NCI-H2029 treated with DMSO at 0.1 percent for 48 hours (cell line): Measurements from ENCODE around the gene INAVA.

ENCODE experiments used
- DNase-seq: peaks from one replicate; lab custom pipeline; 2025; lab: John Stamatoyannopoulos, UW

The INAVA gene

GRCh38 chr1:200877010-200877409 lies 17.7 kb upstream of the INAVA start:
- DNase-seq = no peak

- DNase-seq = no peak
These were observed 16.7 kb upstream of the INAVA start for GRCh38 chr1:200877839-200878551.

- no peak for DNase-seq
These were observed 14.5 kb upstream of the INAVA start for GRCh38 chr1:200880212-200880611.

- DNase-seq = no peak
These were observed 11.6 kb upstream of the INAVA start for GRCh38 chr1:200883118-200883517.

DNA sequence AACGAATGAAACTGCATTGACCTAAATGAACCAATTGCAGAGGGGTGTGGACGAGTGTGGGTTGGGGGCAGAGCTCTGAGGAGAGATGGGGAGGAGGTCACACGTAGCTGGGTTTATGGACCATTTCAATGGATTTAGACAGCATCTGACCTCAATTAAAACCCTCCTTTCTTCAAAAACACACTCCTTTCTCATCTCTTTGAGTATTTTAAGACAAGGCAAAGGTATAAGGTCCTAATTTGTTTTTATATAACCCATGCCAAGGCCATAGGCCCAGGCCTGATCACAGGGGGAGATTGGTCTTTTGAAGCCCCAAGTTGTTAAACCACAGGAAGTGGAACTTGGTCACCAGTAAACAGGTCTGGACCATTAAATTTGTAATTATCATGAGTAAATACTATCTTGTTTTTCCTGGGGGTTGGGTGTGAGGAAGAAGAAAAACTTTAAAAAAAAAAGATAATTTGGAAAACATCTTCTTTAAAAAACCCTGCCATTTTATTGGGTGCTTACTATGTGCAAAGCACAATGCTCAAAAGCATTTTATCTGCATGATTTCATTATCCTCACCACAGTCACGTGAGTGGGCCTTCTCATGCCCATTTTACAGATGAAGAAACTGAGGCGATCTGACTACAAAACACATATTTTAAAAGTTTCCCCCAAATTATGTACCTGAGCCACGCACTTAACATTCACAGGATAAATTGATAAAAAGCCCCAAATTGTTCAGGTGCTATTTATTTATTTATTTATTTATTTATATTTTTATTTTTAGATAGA lies 8.9 kb upstream of the INAVA start:
- DNase-seq = no peak

- no peak for DNase-seq
These were observed 8.1 kb upstream of the INAVA start for GRCh38 chr1:200886594-200886993.

GRCh38 chr1:200887036-200887435 lies 7.7 kb upstream of the INAVA start:
- no peak for DNase-seq

- no peak for DNase-seq
These were observed 6.8 kb upstream of the INAVA start for GRCh38 chr1:200887772-200888348.

DNA sequence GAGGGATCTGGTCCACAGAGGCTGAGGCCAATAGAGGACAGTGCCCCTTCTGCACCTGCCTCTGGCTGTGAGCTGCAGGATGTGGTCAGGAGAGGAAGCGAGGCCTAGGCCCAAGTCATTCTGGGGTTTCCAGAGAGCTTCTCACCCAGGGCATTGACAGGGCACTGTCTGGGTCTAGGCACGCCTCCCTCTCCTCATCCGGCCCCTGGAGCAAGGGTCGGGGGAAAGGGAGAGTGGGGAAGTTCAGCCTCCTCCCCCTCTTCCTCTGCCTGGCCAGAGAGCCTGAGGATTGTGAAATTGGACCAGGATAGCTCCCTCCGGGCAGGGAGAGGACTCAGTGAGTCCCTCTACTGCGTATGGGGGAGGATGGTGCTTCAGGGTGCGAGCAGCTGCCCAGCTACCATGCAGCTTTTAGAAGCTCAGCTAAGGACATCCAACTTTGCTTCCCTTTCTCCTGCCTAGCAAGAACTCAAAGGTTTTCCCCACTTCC lies 6.3 kb upstream of the INAVA start:
- DNase-seq = no peak

DNA sequence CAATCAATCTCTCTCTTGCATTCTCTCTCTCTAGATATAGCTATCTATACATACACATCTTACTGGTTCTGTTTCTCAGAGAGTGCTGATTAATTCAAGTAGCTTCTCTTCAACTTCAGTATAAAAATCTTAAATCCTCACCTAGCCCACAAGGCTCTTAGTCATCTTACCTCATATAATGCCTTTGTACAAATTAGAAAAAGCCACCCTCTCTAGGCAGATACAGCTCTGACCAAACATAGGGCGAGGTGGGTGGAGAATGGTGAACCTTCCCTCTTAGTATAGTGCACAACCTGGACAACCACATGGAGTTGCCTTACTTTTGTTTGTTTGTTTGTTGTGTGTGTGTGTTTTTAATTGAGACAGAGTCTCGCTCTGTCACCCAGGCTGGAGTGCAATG lies 5.1 kb upstream of the INAVA start:
- DNase-seq = no peak

DNA sequence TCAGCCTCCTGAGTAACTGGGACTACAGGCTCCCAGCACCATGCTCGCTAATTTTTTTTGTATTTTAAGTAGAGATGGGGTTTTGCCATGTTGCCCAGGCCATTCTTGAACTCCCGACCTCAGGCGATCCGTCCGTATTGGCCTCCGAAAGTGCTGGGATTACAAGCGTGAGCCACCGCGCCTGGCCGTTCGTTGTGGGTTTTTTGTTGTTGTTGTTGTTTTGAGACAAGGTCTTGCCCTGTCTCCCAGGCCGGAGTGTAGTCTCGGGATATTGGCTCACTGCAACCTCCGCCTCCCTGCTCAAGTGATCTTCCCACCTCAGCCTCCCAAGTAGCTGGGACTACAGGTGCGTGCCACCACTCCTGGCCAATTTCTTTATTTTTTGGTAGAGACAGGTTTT lies 4.7 kb upstream of the INAVA start:
- DNase-seq = no peak

DNA sequence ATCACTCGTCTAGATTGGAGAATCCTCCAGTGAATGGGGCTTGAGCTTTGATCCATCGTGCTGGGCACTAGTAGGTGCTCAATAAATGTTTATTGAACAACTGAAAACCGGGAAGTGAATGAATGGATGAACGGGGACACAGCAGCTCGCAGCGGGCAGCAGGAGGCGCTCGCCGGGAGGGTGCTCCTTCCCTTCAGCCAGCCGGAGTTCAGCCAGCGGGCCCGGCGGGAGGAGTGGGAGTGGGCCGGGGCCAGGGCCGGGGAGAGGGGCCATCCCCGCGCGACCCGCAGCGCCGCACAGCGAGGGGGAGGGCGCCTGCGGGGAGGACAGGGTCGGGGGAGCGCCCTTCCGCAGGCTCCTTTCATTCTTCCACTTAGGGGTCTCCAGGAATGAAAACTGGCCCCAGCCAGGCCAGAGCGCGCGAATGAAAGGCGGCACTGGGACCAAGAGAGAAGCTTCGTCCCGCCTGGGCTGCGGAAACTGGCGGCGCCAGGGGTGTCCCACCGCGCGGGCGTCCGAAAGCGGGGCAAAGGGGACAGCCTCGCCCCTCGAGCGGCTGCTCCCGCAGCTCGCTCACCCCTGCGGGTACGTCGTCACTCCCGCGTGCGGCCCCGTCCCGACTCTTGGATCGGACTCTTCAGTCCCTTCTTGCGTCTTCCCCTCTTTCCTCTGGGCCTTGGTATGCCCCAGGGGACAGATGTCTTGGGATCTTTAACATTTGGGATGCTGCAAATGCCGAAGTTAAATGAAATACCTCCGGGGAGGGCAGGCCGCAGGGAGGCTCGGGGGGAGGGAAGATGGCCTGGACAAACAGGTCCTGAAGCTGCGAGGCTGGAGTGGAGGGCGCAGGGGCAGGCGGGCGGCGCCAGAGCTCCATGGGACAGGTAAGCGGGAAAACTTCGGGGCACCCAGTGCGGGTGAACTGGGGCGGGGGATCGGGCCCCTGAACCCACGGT lies 3.6 kb upstream of the INAVA start:
- DNase-seq = no peak

- DNase-seq = no peak
These were observed 2.9 kb upstream of the INAVA start for GRCh38 chr1:200891774-200892157.

DNA sequence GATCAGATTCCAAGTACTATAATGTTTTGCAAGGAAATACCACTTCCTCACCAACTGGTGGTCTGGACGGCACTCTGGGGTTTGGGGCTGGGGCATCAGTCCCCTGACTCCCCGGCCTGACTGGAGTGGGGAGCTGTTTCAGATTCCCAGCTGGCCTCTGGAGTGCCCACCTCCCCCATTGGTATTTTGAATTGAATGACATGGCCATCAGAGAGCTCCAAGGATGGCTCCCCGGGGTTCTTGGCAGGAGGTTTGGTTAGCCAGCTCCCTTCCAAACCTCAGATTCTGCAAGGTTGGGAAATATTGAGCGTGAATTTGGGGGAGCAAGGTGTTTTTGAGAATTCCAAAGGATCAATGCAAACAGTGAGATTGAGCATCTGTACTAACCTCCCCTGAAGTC lies 2.2 kb upstream of the INAVA start:
- no peak for DNase-seq

DNA sequence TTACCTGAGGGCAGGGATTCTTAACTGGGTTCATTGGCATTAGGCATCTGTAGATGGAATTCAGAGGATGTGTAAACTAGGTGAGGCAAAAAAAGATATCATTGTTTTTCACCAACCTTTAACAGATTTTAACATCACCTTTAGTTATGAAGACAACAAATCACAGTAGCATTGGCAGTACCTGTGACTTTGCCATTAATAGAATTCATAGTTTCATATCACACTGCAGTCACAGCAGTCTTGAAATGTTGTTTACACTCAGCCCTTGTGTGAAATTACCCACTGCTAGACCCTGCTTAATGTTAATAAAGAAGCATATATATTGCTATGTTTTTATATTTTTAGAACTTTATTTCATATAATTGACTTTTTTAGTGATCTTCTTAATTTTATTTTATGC lies 1.7 kb upstream of the INAVA start:
- no peak for DNase-seq

DNA sequence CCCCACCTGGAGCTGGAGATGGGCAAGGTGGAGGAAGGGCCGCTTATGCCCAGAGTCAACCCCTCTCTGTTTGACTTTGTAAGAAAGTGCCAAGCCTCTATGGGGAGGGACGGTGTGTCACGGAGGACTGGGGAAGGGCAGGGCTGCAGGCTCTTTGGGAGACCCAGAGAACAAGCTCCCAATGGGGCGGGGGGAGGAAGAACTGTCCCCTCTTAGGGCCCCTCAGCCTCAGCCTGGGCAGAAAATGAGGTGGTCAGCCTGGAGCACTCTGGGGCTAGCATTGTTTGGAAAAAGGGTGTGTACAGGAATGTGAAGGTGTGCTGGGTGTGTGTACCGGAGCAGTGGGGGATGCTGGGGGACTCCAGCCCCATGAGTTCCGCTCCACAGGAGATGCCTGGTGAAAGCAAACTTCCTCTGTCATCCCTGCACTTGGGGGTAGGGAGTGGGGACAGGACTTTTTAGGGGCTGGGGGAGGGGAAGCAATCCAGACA lies 1.2 kb upstream of the INAVA start:
- DNase-seq = no peak

DNA sequence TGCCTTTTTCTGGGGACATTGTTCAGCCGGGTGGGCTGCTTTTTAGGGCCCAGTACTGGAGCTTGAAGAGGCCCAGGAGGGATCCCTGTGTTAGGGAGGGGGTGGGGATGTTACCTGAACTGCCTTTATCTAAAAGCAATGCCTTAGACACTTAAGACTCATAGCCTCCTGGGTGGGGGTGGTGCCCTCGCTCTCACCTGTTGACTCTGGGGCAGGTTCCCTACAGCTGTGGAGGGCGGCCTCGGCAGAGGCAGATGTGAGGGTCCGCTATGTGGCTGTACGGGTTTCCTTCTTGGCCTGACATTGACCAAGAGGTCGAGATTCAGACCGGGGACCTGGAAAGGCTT lies 716 bp downstream of the INAVA start:
- DNase-seq = no peak

DNA sequence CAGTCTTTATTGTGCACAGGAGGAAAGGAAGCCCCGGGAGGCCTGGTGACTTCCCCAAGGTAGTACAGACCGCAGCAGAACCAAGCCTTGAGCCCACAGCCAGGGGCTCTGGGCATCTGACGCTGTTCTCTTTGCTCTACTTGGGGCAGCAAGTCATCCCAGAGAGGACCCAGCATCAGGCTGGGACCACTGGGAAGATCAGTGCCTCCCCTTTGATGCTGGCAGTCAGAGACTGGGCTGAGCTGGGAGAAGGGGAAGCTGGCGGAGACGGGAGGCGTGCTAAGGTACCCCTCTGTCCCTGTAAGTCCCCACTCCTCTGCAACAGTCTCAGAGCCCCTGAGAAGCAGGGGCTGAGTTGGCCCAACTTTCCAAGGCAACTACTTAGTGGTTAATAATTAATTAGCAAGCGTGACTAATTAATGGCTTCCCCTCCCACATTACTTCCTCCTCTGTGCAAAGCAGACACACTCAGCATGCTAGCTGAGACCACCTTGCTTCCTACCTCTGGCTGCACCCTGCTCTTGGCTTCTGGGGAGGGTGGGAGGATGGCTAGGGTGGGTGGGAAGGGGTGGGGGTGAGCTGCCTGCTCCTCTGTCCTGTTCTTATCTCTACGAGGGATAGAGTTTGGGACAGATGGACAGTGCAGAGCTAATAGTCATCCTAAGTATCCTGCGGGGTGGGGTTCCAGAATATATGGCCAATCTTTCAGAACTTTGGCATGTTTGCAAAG lies 1.3 kb downstream of the INAVA start:
- DNase-seq = no peak

GRCh38 chr1:200896531-200897196 lies 2.0 kb downstream of the INAVA start:
- no peak for DNase-seq

GRCh38 chr1:200897259-200897658 lies 2.6 kb downstream of the INAVA start:
- no peak for DNase-seq

GRCh38 chr1:200899015-200899386 lies 4.3 kb downstream of the INAVA start:
- DNase-seq = no peak
